Measurements from ENCODE around the gene PEX11G. TPM values are rescaled to one million over a fixed set of nuclear protein-coding genes. Genes with fewer than 3 reads are reported as not detected.

PEX11G gene
- total and polyA plus RNA-seq, 2 donors (not counting 3 experiments of a cell fraction or from before 2014, with no cell fraction given) = 1.3 to 1.9 TPM

- ChIA-PET CTCF (interaction anchor here (0.8 to 1.4 kb wide), 2 partner anchors 14 to 16 kb away, joined by 3 to 6 read pairs; a partner anchor contains a TSS), POLR2A (interaction anchor here (0.6 kb wide), 1 partner anchor 11 kb away, joined by 3 read pairs; no protein-coding TSS in a partner anchor)
- no peak overlapping the region for H3K4me3 ChIP-seq (replicated peaks in 1 of 3; ENCODE audit: insufficient read depth in 1 of 3, low read depth in 1 of 3, low read length in 3 of 3)
- no TSS peak for BruUV-seq (replicated peaks)
- peaks cover 12% of the 10 kb centered on the region for H3K4me1 ChIP-seq (ENCODE audit: control insufficient read depth, extremely low read depth, insufficient read depth, low read length)
- intact Hi-C loops (cut with micrococcal nuclease) = no loop called here
- FAIRE-seq (no peak), DNase-seq (ENCODE audit: low read depth, low spot score) (no peak)
- no peak overlapping the region for H3K4me2 ChIP-seq (ENCODE audit: insufficient read depth, low read length)
- H3K79me2 ChIP-seq (ENCODE audit: control insufficient read depth, insufficient read depth, low read length) = peaks cover 4% of the 10 kb centered on the region
- no peaks in the 10 kb centered on the region for H3K36me3 ChIP-seq (ENCODE audit: control insufficient read depth in 2 of 2, extremely low read depth in 1 of 2, insufficient read depth in 2 of 2, low read length in 2 of 2)
- H3K9ac ChIP-seq (replicated peaks; ENCODE audit: extremely low read depth, insufficient read depth, low read length) = no peak overlapping the region
- no peaks in the 10 kb centered on the region for H4K20me1 ChIP-seq (replicated peaks; ENCODE audit: control insufficient read depth, extremely low read depth, insufficient read depth, low read length)
- no peak for TF ChIP-seq POLR2AphosphoS5 (IDR thresholded peaks at IDR 0.05; ENCODE audit: insufficient read depth, low read depth, low read length)
- TF ChIP-seq MYC (IDR thresholded peaks at IDR 0.05; ENCODE audit: low read depth, low read length) = no peak
- no peak for TF ChIP-seq GATA2 (IDR thresholded peaks at IDR 0.05; ENCODE audit: insufficient read depth, insufficient read length, low read depth, low read length)
- TF ChIP-seq, protein P1, sequence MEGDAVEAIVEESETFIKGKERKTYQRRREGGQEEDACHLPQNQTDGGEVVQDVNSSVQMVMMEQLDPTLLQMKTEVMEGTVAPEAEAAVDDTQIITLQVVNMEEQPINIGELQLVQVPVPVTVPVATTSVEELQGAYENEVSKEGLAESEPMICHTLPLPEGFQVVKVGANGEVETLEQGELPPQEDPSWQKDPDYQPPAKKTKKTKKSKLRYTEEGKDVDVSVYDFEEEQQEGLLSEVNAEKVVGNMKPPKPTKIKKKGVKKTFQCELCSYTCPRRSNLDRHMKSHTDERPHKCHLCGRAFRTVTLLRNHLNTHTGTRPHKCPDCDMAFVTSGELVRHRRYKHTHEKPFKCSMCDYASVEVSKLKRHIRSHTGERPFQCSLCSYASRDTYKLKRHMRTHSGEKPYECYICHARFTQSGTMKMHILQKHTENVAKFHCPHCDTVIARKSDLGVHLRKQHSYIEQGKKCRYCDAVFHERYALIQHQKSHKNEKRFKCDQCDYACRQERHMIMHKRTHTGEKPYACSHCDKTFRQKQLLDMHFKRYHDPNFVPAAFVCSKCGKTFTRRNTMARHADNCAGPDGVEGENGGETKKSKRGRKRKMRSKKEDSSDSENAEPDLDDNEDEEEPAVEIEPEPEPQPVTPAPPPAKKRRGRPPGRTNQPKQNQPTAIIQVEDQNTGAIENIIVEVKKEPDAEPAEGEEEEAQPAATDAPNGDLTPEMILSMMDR (IDR thresholded peaks at IDR 0.05; ENCODE audit: extremely low read depth in 1 of 2, insufficient read depth in 1 of 2, low read depth in 1 of 2, low read length in 2 of 2) = no peak
- TF ChIP-seq FOS (IDR thresholded peaks at IDR 0.05; ENCODE audit: borderline replicate concordance, insufficient read depth, low read length) = no peak
- TF ChIP-seq MAX (IDR thresholded peaks at IDR 0.05; ENCODE audit: insufficient read depth, insufficient read length) = no peak
- TF ChIP-seq POLR2A (IDR thresholded peaks at IDR 0.05; ENCODE audit: low read depth, low read length) = no peak
- no peak for TF ChIP-seq JUN (IDR thresholded peaks at IDR 0.05; ENCODE audit: borderline replicate concordance, insufficient read depth, insufficient read length, low read depth)
- no peak for TF ChIP-seq EZH2 (IDR thresholded peaks at IDR 0.05; ENCODE audit: borderline replicate concordance, low read depth, low read length, severe bottlenecking)
- no peak overlapping the region for H2AFZ ChIP-seq (ENCODE audit: low read depth, low read length)
- H3K27me3 ChIP-seq (ENCODE audit: control insufficient read depth in 2 of 2, insufficient read depth in 2 of 2, low read length in 2 of 2) = peaks cover 0 to 3% of the 10 kb centered on the region in 2 experiments
- dilution Hi-C loops (cut with MboI; ENCODE audit: extremely low pct_ligation_motif_present, low sequenced_read_pairs) = no loop called here
- no peaks in the 10 kb centered on the region for H3K9me3 ChIP-seq (replicated peaks; ENCODE audit: control insufficient read depth, insufficient read depth, low read length)
- no peak overlapping the region for H3K27ac ChIP-seq (ENCODE audit: insufficient read depth, low read depth, low read length)
- no peaks in the 10 kb centered on the region for H3K9me1 ChIP-seq (replicated peaks; ENCODE audit: control insufficient read depth, extremely low read depth, insufficient read depth, low read length)
Observed at GRCh38 chr19:7512400-7512851, 23.6 kb upstream of the PEX11G start.
